Erythroblast (primary cell): ENCODE results near the gene SIRT4.

Experiments
- GATA1 ChIP-seq: IDR thresholded peaks from 2 replicates; pipeline ENCODE4 v1.6.1; 2011; ENCODE audit warnings: low read depth, mild to moderate bottlenecking, control low read depth, low read length, moderate library complexity
- POLR2A ChIP-seq: IDR thresholded peaks from 2 replicates; pipeline ENCODE4 v1.6.1; 2011; ENCODE audit warnings: mild to moderate bottlenecking, low read length

- TF ChIP-seq POLR2A (no peak), GATA1 (no peak)
Measured at GRCh38 chr12:120261951-120262851, 39.9 kb upstream of the SIRT4 start.
